Stimulated activated naive CD4-positive, alpha-beta T cell (primary cell): Measurements from ENCODE around the gene HDAC4.

Experiments
- DNase-seq, 6 experiments: peaks; one replicate each; lab custom pipeline; 2025; lab: John Stamatoyannopoulos, UW

HDAC4 gene

DNA sequence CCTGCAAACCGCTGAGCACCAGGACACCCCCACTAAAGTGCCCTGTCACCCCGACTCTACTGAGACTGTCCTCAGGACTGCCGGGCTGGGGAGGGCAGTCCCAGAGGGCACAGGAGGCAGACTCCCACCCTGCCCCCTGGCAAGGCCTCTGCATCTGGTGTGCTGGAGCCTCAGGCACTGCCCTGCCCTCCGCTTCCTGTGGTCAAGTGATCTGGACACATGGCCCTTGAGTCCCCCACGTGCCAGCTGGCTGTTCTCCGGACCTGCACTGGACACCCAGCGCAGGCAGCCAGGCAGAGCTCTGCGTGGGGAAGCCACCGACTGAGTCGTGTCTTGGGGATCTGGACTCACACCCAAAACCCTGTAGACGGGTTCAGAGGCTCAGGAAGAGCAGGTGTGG lies 335.3 kb downstream of the HDAC4 start:
- DNase-seq: no peak

DNA sequence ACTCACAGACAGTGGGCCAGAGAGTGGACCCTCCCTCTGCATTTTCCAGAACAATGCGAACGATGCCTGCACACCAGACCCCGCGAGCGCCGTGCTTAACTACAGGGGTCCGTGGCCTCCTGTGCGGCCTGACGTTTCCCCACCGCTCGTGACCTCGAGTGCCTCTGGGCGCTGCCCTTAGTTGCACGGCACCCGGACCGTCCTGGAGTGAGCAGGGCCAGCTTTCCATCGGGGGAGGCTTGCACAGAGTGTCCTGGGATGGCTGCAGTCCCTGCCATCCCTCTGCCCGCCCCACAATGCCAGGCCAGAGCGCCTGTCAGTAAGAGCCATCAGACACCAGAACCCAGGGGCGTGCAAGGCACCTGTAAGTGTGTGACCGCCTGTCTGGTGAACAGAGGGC lies 335.9 kb downstream of the HDAC4 start:
- DNase-seq: no peak

DNA sequence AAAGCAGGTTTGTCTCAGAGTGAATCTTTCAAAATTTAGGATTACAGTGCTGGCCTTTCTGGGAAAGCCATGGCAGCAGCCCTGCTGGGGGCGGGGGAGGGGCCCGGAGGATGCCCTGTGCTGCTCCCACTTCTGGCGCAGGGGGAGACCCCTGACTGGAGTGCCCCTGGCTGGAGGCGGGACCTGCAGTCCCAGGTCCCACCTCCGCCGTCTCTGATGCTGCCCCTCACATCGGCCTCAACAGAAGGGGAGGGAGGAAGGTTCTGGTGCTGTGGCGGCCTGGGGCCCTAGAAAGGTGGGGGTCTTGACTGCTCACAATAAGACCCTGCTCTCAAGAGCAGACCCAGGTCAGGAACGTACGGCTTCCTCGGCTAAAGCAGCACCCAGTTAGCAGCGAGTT lies 336.6 kb downstream of the HDAC4 start:
- DNase-seq: no peak

DNA sequence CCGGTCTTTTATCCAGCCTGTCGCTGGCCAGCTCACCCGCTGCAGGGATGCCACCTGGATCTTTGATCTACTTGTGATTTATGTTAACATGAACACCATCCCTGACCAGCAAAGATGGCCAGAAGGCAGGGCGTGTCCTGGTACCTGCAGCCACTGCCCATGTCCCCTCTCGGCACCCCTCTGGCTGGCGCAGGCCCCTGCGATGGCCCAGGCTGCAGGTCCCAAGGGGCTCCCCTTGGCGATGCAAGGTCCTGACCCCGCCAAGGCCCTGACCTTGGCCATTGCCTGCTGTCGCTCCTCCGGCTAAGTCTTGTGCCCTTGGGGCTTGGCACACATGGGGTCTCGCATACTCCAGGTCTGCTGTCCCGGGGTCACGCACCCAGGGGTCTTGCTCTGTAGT lies 338.1 kb downstream of the HDAC4 start:
- DNase-seq: no peak

DNA sequence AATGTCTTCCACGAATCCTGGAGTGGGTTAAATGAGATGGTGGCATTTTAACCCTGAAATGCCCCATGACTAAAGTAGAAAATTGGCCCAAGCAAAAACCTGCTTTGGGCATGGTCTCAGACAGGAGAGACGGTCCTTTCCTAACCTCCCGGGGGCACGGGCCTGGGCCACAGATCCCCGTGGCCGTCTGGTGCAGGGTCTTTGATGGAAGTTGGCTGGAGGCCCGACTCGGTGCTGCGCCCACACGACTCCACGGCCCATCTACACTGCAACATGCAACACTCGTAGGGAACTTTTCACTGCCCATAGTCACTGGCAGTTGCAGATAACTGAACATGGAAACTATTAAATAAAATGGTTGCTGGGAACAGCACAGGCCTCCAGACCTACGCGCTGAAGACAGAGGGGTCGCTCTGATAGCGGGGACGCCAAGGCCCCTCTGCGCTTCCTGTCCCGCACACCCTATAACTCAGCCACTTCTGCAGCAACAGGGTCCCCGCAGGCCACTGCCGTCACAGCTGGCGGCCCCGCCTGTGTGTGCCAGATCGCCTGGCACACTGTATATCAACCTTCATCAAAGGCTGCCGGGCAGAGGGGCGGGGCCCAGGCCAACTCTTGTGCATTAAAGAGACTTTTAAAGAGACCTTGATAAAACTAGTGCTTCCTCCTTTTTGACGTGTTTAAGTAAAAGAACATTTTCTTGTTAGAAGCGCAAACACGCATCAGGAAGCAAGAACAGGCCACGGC lies 338.8 kb downstream of the HDAC4 start:
- no peak for DNase-seq

DNA sequence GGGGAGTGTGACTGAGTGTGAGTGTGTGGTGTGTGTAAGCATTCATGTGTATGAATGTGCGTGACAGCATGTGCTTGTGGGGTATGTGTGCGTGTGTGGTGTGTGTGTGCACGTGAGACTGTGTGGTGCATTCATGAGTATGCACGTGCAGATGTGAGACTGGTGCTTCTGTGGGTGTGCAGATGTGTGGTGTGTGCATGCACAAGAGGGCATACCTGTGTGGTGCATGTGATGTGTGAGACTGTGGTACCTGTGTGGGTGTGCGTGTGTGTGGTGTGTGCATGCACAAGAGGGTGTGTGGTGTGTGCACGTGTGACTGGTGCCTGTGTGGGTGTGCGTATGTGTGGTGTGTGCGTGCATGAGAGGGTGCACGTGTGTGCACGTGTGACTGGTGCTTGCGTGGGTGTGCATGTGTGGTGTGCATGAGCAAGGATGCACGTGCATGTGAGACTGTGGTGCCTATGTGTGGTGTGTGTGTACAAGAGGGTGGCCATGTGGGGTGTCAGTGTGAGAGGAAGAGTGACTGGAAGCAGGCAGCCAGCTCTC lies 339.6 kb downstream of the HDAC4 start:
- DNase-seq: no peak

DNA sequence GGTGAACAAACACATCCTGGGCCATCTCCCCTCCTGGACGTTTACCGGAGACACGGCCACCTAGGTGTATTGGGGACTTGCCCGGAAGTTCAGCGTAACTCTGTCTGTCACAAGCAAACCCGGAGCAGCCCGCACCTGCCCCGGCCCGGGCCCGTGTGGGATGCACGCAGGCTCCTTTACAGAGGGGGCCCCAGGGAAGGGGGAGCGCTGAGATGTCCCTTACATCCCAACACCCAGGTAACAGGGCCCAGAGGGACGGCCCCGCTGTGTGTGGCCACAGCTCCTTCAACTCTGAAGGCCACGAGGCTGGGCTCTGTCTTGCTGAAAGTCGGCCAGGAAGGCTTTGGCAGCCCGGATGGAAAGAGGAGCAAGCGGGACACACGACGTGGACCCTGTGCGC lies 340.1 kb downstream of the HDAC4 start:
- no peak for DNase-seq

DNA sequence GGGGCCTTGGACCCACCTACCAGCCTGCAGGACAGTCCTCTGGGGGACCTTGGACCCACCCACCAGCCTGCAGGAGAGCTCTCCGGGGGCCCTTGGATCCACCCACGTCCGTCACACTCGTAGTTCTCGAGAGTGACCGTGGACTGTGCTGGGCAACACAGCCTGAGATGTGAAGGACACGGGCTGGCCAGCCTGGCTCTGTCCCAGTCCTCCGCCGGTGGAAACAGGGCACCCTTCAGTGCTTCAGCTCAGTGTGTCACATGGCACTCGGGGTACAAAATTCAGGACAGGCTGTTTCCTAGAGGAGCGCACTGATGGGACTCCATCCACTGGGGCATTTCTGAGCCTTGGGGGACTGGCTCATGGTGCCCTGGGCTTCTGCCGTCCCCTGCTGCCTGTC lies 341.0 kb downstream of the HDAC4 start:
- no peak for DNase-seq

DNA sequence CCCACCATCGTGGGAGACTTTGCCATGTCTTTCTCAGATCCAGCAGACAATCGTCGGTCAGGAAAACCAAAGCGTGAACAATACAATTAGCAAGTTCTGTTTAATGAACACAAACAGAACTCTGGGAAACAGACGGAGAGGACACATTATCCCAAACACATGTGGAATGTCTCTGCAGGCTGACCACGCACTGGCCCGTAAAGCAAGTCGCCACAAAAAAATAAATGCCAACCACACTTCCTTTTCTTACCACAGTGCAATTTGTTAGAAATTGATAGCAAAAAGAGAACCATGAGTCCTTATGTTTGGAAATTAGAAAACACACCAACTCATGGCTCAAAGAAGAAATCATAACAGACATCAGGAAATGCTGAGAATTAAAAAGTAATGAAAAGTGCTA lies 342.1 kb downstream of the HDAC4 start:
- no peak for DNase-seq

DNA sequence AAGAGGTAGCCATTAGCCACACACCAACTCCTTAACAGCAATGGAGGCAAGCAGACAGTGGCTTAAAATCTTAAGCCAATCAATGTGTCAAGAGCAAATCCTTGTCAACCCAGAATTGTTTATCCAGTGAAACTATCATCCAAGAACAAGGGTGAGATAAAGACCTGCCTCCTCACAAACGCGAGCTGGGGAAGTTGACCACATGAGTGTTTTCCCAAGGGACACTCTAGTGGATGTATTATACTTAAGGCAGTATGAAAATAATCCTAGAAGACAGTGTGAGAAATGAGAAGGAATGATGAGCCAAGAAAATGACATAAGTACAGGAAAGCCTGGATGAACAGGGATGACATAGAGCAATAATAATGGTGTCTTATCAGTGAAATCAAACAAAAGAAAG lies 343.3 kb downstream of the HDAC4 start:
- DNase-seq: no peak

DNA sequence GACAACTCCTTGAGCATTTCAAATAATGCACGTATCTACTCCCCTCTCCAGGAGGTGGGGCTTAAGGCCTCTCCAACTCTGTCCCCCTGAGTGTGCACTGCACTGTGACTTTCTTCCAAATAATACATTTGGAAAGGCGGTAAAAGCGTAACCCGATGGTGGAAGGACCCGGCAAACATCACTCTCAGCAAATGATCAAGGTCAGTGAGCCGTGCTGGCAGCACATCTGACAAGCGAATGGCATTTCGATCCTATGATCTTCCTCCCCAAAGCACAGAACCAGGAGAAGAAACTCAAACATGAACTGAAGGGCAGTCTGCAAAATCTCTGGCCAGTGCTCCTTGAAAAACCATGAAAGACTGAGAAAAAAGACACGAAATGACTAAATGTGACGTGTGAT lies 344.2 kb downstream of the HDAC4 start:
- no peak for DNase-seq

DNA sequence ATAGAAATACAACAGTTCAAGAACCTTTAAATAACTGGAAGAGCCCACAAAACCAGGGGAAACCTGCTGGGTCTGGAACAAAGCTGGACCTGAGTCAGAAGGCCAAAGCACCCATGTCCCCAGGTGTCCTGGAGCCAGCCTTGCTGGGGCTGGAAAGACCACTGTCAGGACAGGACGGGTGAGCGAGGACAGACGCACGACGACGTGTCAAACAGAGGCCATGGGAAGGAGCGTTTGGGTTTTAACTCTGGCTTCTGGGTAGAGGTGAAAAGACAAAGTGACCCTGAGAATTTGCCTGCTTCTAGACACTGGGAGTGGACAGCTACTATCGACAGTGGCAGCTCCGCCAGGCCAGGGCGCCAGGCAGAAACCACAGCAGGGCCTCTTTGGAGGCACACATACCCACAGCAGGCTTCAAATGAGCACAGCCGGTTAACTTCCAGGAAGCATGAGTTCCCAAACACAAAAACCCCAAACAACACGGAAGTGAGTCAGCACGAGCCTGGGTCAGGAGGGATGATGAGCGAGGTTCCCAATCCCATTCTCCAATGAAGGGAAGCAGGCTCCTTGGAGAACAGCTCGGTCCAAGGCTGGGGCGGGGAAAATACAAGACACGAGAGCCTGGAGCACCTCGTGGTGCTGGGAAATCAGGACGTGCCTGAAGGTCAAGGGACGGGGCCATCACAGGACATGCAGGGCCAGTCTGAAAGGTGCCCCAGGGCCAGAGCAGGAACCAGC lies 344.9 kb downstream of the HDAC4 start:
- DNase-seq: no peak

DNA sequence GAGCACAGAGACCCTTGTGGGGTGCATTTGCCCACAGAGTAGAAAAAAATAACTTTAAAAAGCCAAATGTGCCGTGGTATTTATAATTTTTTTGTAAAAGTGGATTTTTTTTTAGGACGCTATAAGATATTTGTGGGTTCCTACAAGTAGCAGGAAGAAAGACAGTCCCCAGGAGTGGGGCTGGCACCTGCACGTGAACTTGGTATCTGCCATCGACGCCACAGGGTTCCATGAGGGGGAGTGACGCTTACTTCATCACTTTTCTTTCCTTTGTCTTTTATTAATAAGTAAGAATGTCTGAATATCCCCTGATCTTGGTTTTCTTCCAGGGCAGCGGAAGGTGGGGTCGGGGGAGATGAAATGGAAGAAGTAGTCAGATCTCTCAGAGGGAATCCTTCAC lies 345.9 kb downstream of the HDAC4 start:
- DNase-seq: no peak

DNA sequence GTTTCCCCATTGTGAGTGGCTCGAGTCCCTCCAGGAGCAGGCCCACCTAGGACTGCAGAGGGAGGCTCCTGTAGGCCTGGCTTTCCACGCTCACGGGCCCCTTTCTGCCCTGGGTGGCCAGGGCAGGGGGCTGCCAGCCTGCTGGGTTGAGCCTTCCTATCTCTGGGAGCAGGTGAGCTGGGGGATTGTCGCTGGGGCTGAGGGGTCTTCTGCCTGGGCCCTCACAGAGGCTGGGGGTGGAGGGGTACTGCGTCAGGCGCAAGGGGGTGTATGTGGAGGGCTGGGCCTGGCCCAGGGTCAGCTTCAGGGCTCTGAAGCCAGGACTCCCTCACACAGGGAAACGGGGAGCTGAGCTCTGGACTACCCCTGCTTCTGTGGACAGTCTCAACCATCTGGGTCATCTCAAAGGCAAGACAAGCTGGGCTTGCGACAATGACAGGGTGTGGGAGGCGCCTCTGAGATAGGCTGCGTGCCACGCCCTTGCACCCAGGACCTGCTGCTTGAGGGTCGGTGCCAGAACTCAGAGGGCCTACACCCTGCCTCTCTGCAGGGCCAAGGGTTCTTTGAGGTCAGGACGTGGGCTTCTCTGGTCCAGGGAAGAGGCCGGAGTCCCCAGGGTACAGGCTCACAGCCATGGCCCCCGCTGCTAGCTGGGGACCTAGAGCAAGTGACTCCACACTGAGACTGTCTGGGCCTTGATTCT lies 346.9 kb downstream of the HDAC4 start:
- no peak for DNase-seq

DNA sequence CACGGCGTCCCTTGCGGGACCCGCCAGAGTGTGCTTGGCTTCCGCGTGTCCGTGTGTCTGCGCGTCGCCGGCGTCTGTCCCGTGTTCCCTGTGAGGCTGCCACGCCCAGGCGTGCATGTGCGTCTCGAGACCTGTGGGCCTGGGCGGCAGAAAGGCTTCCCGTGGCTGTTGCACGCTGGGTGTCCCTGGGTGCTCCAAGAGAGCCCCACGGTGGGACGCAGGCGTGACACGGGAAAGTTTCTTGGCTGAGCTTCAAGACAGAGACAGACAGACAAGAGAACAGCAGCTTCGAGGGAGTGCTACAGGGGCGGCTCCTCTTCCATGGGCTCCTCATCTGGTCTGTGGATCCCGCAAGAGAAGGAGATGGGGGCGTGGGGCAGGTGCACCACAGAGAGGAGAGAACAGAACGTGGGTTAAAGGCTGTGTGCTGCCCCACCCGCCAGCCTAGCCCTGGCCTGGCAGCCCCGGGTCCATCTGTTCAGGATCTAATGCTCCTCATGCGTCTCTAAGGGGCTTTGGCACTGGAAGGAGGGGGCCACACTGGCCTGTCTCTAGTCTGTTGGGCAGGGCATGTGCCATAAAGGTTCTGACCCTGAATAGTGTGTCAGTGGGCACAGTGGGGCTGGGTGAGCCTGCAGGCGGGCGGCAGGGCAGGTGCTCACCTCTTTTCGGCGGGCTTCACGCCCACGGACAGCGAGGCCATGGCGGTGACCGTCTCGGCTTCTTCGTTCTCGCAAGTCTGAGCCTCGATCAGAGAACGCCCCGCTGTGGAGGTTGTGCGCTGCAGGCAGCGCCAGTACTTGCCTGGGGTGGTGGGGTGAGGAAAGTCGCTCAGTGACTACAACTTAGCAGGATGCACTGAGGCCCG lies 347.8 kb downstream of the HDAC4 start:
- DNase-seq: no peak

DNA sequence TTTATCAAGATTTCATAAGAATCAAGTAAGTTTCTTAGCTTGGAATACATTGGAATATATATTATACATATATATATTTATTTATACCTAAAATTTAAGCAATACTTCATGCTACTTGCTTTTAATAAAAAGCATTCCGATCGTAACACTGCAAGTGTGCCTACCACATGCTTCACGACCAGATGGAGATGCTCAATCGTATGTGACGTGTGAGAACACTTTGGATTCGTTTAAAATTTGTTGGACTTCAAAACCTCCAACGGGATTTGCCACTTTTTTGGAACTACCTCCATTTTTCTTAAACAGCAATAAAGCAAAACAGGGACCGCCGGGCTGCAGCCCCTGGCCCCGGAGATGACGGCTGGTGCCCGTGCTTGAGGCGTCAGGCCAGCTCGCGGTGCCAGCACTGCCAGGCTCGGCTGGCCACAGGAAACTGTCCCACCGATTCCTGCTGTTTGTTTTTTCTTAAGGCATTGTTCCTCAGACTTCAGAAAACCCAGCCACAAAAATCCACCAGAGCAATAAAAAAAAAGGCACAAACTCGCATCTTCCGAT lies 348.9 kb downstream of the HDAC4 start:
- DNase-seq: no peak

DNA sequence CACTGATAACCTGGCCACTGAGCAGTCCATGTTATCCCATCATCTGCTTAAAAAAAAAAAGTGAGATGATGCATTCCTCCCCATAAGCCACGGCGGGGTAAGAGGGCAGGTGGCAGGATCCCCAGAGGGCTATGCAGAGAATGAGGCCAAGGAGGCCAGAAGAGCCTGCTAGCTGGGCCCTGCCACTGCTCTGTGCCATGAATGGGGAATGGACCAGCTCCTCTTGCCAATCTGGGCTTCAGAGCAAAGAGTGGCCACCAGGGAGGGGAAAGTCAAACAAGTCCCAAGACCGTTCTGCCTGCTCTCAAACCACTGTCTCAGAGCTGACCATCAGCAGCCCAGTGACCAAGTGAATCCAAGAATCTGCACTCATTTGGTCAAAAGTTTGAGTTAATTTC lies 350.6 kb downstream of the HDAC4 start:
- DNase-seq: no peak

DNA sequence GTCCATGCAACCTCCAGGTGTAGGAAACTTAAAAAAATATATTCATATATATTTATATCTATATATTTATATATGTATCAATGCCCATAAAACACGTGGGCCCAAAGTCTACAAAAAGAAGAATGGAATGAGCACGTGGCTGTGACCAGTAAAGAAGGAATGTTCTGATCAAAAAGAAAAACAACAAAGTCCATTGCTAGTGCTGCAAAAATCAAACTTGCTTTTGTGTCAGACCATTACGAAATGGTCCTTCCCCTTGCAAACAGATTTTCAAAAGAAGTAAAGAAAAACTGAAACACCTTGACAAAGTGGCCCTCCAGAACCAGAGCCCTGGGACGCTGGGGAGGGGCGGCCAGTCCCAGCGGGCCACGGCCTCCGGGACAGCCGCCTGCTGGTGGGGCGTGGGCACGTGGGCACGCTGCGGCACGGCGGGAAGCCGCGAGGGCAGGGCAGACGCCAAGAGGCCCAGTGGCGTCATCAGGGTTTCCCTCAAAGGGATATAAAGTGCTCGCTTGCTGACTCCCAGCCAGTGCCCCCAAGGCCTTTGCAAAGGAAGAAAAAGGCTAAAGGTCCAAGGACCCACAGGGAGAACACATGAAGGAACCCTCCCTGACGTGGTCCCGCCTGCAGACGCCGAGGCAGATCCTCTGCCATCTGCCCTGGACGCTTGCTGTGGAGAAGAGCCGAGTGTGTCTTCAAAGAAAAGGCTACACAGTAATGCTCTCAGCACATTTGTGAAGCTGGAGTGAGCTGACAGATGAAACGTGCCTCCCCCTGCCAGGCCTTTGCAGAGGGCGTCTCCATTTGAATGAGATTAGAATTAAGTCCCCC lies 351.2 kb downstream of the HDAC4 start:
- no peak for DNase-seq

DNA sequence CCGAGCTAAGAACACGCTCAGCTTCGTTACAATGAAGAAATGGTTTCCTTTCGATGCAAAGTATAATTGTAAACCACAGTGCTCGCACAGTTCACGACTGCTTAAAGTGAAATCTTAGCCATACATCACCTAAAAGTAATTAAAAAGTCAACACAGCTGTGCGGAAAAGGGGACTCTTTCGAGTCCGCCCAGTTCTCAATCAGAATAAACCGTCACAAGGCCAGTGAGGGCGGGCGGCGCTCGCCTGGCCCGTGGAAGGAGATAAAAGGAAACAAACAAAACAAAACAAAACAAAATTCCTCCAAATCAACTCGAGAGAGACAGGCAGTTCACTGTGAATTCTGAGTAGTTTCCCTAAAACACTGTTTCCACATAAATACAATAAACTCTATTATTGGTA lies 352.1 kb downstream of the HDAC4 start:
- no peak for DNase-seq

DNA sequence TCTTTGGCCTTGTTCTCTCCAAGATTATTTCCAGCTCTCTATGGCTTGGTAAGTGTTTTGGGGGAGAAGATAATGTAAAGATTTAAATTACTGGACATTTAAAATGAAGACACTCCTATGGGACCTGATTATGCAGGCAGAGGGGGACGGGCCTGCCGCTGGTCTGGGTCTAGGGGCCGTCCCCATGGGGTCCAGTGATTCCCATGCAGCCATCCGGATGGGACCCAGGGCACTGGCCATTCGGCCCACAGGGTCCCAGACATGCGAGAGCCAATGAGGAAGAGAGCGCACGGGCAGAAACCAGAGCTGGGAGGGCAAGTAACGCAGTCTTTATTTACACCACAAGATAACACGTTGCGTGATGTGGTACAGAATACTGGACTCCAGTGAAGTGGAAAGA lies 353.0 kb downstream of the HDAC4 start:
- no peak for DNase-seq

DNA sequence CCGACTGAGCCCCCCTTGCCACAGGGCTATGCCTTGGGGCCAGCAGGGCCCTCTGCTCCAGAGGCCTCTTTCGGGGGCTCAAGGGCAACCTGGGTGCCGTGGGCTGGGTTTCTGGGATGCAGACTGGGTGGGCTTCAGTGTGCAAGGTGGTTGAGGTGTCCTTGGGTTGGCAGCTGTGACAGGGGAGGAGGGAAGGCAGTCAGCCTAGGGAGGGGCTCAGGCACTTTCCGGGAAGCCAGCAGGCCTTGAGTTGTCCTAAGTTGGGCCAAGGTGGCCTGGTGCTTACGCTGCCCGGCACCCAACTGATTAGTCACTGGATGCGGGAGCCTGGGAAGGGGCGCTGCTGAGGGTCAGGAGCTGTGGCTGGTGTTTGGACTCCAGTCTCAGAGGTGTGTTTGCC lies 353.4 kb downstream of the HDAC4 start:
- no peak for DNase-seq
